Measurements from ENCODE around the gene WFIKKN2. TPM values are rescaled to one million over a fixed set of nuclear protein-coding genes. Genes with fewer than 3 reads are reported as not detected.

Gene WFIKKN2
- total and polyA plus RNA-seq, 2 of the 13 experiments (the other 11 are each of a cell fraction or from before 2014, with no cell fraction given), result not detected

DNA sequence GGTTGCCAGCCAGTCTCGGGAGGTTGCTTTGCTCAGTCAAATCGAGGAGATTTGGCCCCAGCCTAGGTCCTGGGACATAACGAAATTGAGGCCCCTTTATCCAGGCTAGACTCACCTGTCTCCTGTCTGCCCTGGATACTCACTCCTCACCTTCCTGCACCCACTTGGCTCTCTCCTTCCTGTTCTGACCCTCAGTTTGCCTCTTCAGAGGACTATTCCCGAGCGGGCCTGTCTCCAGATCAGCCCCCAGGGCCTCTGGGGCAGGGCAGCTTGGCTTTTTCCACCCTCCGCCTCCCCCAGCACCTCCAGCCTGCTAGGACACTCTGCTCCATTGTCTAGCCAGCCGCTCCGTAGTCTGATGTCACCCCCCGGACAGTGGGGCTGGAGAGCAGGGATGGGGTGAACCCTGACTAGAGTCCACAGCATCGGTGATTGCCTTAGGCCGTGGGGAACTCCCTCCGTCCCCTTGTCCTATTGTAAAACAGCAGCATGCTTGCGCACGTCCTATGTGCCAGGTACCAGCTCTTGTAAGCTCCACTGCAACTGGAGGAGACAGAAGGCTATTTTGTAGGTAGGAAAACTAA, 8.8 kb downstream of the WFIKKN2 start (continued):
- TF ChIP-seq JUN (CRISPR knock-in tag; IDR thresholded peaks at IDR 0.05) (peak; percentile 85), CEBPG (CRISPR knock-in tag; IDR thresholded peaks at IDR 0.05) (peak; percentile 83), GATA4 (IDR thresholded peaks at IDR 0.05; ENCODE audit: borderline replicate concordance, low read depth) (no peak), IKZF1 (IDR thresholded peaks at IDR 0.05) (no peak), ZC3H4 (CRISPR knock-in tag; IDR thresholded peaks at IDR 0.05; ENCODE audit: borderline replicate concordance) (no peak), ZNF563 (CRISPR knock-in tag; IDR thresholded peaks at IDR 0.05) (no peak), ZNF7 (CRISPR knock-in tag; IDR thresholded peaks at IDR 0.05) (no peak), ZNF782 (CRISPR knock-in tag; IDR thresholded peaks at IDR 0.05; ENCODE audit: borderline replicate concordance) (no peak), ZNF367 (CRISPR knock-in tag; IDR thresholded peaks at IDR 0.05; ENCODE audit: borderline replicate concordance) (no peak), ZNF460 (CRISPR knock-in tag; IDR thresholded peaks at IDR 0.05; ENCODE audit: borderline replicate concordance) (no peak), TBX3 (IDR thresholded peaks at IDR 0.05; ENCODE audit: borderline replicate concordance) (no peak), CBX1 (IDR thresholded peaks at IDR 0.05; ENCODE audit: low read depth) (no peak), MEIS2 (CRISPR knock-in tag; IDR thresholded peaks at IDR 0.05) (peak; percentile 85)
- TF ChIP-seq, protein P1, sequence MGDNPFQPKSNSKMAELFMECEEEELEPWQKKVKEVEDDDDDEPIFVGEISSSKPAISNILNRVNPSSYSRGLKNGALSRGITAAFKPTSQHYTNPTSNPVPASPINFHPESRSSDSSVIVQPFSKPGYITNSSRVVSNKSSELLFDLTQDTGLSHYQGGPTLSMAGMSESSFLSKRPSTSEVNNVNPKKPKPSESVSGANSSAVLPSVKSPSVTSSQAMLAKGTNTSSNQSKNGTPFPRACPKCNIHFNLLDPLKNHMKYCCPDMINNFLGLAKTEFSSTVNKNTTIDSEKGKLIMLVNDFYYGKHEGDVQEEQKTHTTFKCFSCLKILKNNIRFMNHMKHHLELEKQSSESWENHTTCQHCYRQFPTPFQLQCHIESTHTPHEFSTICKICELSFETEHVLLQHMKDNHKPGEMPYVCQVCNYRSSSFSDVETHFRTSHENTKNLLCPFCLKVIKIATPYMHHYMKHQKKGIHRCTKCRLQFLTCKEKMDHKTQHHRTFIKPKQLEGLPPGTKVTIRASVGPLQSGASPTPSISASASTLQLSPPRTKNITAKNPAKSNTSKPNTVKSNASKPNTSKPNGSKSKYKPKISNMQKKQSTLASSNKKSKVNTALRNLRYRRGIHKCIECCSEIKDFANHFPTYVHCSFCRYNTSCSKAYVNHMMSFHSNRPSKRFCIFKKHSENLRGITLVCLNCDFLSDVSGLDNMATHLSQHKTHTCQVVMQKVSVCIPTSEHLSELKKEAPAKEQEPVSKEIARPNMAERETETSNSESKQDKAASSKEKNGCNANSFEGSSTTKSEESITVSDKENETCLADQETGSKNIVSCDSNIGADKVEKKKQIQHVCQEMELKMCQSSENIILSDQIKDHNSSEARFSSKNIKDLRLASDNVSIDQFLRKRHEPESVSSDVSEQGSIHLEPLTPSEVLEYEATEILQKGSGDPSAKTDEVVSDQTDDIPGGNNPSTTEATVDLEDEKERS (CRISPR knock-in tag; IDR thresholded peaks at IDR 0.05), result no peak; the same call in 1 of the 2 replicates
- TF ChIP-seq, protein P2, sequence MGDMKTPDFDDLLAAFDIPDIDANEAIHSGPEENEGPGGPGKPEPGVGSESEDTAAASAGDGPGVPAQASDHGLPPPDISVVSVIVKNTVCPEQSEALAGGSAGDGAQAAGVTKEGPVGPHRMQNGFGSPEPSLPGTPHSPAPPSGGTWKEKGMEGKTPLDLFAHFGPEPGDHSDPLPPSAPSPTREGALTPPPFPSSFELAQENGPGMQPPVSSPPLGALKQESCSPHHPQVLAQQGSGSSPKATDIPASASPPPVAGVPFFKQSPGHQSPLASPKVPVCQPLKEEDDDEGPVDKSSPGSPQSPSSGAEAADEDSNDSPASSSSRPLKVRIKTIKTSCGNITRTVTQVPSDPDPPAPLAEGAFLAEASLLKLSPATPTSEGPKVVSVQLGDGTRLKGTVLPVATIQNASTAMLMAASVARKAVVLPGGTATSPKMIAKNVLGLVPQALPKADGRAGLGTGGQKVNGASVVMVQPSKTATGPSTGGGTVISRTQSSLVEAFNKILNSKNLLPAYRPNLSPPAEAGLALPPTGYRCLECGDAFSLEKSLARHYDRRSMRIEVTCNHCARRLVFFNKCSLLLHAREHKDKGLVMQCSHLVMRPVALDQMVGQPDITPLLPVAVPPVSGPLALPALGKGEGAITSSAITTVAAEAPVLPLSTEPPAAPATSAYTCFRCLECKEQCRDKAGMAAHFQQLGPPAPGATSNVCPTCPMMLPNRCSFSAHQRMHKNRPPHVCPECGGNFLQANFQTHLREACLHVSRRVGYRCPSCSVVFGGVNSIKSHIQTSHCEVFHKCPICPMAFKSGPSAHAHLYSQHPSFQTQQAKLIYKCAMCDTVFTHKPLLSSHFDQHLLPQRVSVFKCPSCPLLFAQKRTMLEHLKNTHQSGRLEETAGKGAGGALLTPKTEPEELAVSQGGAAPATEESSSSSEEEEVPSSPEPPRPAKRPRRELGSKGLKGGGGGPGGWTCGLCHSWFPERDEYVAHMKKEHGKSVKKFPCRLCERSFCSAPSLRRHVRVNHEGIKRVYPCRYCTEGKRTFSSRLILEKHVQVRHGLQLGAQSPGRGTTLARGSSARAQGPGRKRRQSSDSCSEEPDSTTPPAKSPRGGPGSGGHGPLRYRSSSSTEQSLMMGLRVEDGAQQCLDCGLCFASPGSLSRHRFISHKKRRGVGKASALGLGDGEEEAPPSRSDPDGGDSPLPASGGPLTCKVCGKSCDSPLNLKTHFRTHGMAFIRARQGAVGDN (CRISPR knock-in tag; IDR thresholded peaks at IDR 0.05), result peak; percentile 94
- TF ChIP-seq, protein P3, sequence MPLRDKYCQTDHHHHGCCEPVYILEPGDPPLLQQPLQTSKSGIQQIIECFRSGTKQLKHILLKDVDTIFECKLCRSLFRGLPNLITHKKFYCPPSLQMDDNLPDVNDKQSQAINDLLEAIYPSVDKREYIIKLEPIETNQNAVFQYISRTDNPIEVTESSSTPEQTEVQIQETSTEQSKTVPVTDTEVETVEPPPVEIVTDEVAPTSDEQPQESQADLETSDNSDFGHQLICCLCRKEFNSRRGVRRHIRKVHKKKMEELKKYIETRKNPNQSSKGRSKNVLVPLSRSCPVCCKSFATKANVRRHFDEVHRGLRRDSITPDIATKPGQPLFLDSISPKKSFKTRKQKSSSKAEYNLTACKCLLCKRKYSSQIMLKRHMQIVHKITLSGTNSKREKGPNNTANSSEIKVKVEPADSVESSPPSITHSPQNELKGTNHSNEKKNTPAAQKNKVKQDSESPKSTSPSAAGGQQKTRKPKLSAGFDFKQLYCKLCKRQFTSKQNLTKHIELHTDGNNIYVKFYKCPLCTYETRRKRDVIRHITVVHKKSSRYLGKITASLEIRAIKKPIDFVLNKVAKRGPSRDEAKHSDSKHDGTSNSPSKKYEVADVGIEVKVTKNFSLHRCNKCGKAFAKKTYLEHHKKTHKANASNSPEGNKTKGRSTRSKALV (CRISPR knock-in tag; IDR thresholded peaks at IDR 0.05), result no peak
- TF ChIP-seq, protein P4, sequence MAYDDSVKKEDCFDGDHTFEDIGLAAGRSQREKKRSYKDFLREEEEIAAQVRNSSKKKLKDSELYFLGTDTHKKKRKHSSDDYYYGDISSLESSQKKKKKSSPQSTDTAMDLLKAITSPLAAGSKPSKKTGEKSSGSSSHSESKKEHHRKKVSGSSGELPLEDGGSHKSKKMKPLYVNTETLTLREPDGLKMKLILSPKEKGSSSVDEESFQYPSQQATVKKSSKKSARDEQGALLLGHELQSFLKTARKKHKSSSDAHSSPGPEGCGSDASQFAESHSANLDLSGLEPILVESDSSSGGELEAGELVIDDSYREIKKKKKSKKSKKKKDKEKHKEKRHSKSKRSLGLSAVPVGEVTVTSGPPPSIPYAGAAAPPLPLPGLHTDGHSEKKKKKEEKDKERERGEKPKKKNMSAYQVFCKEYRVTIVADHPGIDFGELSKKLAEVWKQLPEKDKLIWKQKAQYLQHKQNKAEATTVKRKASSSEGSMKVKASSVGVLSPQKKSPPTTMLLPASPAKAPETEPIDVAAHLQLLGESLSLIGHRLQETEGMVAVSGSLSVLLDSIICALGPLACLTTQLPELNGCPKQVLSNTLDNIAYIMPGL (CRISPR knock-in tag; IDR thresholded peaks at IDR 0.05; ENCODE audit: borderline replicate concordance in 1 of 2, low read depth in 1 of 2), result peak; percentile 33 to 75; a peak in 2 of 4 replicates
